Colon (tissue), 2 donors: ENCODE results near the gene URI1.

ENCODE experiments used
- FAIRE-seq: peaks from 2 replicates; lab custom pipeline; 2012; peaks lifted over from hg19 to GRCh38; lab: Jason Lieb, UNC
- donor health status: control.
- donor health status: control.

URI1 gene

DNA sequence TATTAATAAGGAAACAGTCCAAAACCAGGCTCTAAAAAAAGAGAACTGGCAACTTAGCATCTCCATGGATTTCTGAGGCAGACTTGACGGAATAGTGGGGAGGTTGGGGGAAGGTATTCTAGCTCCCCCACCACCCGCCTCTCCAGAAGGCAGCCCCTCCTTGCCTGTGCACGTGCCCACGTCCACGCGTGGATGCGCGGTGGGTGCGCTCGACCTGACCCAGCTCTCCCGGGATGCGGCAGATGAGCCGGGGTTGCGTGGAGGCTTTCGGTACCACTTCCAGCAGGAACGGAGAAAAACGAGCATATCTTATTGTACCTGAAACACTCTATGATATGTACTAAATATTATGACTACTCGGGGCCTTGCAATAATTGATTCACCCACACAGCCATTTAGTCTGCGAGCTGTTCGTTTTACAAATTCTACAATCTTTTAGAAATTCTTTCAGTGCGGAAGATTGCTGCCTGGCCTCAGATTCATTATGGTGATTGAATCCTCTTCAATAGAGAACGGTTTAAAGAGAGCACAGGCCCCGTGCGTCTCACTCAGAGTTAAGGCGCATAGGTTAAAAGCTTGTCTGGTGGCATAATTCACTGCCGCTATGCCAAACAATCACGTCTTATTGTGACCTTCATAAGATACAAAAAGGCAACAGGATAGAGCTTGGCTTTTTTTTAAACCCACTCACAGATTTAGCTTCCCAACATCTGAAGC is 117.9 kb downstream of the URI1 start:
- FAIRE-seq = no peak

DNA sequence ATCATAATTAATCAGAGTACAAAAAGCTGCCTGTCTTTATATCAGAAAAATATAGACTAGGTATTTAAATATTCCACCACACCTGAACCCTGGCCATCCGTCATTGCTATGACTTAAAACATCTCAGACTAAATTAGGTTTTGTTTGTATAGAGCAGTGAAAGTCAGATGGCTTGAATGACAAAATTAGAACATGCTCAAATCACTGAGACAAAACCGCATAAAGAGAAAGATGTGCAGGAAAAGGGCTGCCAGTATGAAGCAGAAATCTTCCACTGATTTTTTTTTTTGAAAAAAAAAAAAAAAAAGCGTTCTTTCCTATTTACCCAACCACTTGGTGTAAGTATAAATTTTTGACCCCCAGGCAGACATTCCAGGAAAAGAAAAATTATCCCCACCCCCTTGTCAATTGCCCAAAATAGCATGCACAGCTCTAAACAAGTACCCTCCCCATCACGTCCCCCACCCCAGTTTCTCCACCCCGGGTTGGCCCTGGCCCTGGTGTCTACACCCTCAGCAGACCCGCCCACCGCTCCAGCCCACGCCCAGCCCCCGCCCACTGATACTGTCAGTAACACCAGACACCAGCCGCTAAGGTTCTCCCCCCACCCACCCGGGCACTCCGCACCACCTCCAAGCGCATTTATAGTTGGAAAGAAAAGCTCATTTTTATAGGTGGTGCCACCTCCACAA is 118.6 kb downstream of the URI1 start:
- FAIRE-seq = no peak

GRCh38 chr19:30061223-30062064 is 119.4 kb downstream of the URI1 start:
- no peak for FAIRE-seq

- FAIRE-seq = no peak
Observed at GRCh38 chr19:30062065-30062906, 120.2 kb downstream of the URI1 start.

GRCh38 chr19:30062907-30063649 is 121.0 kb downstream of the URI1 start:
- no peak for FAIRE-seq

GRCh38 chr19:30063650-30064347 is 121.8 kb downstream of the URI1 start:
- FAIRE-seq = no peak

- FAIRE-seq = no peak
Observed at GRCh38 chr19:30064348-30064699, 122.3 kb downstream of the URI1 start.

DNA sequence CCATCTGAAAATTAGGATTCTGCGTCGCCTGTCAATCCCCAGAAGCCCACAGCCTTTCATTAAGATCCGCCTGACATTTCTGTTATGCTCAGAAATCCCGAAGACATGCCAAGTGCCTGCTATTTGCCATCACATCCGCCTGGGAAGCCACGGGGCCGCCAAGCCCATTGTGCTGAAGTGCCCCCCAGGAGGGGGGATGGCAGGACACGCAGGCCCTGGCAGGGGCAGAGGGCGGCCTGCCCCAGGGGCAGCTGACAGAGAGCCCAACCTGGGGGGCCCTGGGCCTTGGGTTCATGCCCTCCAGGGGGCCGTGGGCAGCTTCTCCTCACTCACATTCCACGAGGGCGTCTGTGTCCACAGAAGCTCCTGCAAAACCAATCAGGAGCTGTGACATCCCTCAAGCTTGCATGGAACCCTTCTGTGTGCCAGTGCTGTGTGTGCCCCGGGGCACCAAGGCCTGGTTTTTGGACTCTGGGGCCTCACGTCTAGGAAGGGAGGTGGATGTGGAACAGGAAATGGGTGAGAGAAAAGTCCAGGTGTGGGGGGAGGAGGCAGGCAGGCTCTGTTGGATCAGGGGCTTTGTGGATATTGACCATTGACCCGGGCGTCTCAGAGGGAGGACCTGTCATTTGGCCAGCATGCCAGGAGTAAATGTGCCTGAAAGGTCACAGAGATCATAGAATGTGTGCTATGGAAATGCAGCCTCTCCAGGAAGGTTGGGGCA is 122.9 kb downstream of the URI1 start:
- FAIRE-seq = no peak

GRCh38 chr19:30065680-30066606 is 123.9 kb downstream of the URI1 start:
- FAIRE-seq = no peak
